SK-N-SH (cell line): Measurements from ENCODE around the gene TIMM17B. TPM values are rescaled to one million over a fixed set of nuclear protein-coding genes. Genes with fewer than 3 reads are reported as not detected.

ENCODE experiments used
- CTCF ChIA-PET: fragments of 300-600, 350-600 bp; formaldehyde crosslinking; extraction: SDS; loops from one replicate; lab custom pipeline; 2021; lab: Yijun Ruan, JAX
- POLR2A ChIA-PET: fragments of 350-600 bp; sonication (Branson Sonifier 250); formaldehyde crosslinking; extraction: SDS; loops from one replicate; lab custom pipeline; 2020; ENCODE audit warnings: antibody characterized with exemption, inconsistent platforms; lab: Yijun Ruan, JAX
- DNase-seq: peaks from one replicate; pipeline ENCODE4 v3.0.0; 2012
- H2AFZ ChIP-seq: fragments of 200-600 bp; sonication (generic); 2 replicates; pipeline ENCODE4 v1.8.1; 2016; ENCODE audit warnings: antibody characterized with exemption, mild to moderate bottlenecking, low read depth
- H3F3A ChIP-seq: fragments of 200-600 bp; sonication (generic); replicated peaks from 2 replicates; pipeline ENCODE3; 2016; ENCODE audit warnings: antibody characterized with exemption, mild to moderate bottlenecking; ENCODE audit not compliant: insufficient read depth
- H3K27ac ChIP-seq, 2 experiments: fragments of 200-500 bp in 1 of 2; fragments of 200-600 bp in 1 of 2; sonication (Bioruptor generic) in 1 of 2; sonication (generic), shearing (Covaris generic) in 1 of 2; 2 replicates each; pipeline versions ENCODE4 v1.5.1 to v1.6.1; 2014 to 2016; ENCODE audit warnings: low read depth in 2 of 2, inconsistent platforms in 1 of 2, low read length in 1 of 2, mild to moderate bottlenecking in 1 of 2, mixed read lengths in 1 of 2
- H3K27me3 ChIP-seq: fragments of 200-600 bp; sonication (generic), shearing (Covaris generic); 2 replicates; pipeline ENCODE4 v1.6.1; 2016; ENCODE audit warnings: mixed run types; ENCODE audit not compliant: insufficient read depth
- H3K36me3 ChIP-seq, 2 experiments: fragments of 200-500 bp in 1 of 2; fragments of 200-600 bp in 1 of 2; sonication (Bioruptor generic) in 1 of 2; sonication (generic) in 1 of 2; replicated peaks in 1 of 2; 2 replicates each; pipeline versions ENCODE3 to v1.5.1; 2014 to 2016; ENCODE audit warnings: low read length in 1 of 2, mild to moderate bottlenecking in 1 of 2; ENCODE audit not compliant: insufficient read depth in 2 of 2, control insufficient read depth in 1 of 2
- H3K4me1 ChIP-seq, 2 experiments: fragments of 200-500 bp in 1 of 2; fragments of 200-600 bp in 1 of 2; sonication (Bioruptor generic) in 1 of 2; sonication (generic), shearing (Covaris generic) in 1 of 2; 2 replicates each; pipeline versions ENCODE4 v1.5.1 to v1.6.1; 2014 to 2016; ENCODE audit warnings: low read depth in 1 of 2, low read length in 1 of 2, mixed run types in 1 of 2; ENCODE audit not compliant: insufficient read depth in 2 of 2, control insufficient read depth in 1 of 2
- H3K4me2 ChIP-seq: fragments of 200-600 bp; sonication (generic), shearing (Covaris generic); 2 replicates; pipeline ENCODE4 v1.6.1; 2017; ENCODE audit warnings: mixed run types
- H3K4me3 ChIP-seq, 2 experiments: fragments of 200-500 bp in 1 of 2; fragments of 200-600 bp in 1 of 2; sonication (Bioruptor generic) in 1 of 2; sonication (generic), shearing (Covaris generic) in 1 of 2; 2 replicates each; pipeline versions ENCODE4 v1.5.1 to v1.8.1; 2014 to 2016; ENCODE audit warnings: low read depth in 2 of 2, inconsistent platforms in 1 of 2, low read length in 1 of 2, mild to moderate bottlenecking in 1 of 2, mixed read lengths in 1 of 2, moderate library complexity in 1 of 2
- H3K79me2 ChIP-seq: fragments of 200-600 bp; sonication (generic); 2 replicates; pipeline ENCODE4 v1.8.1; 2017; ENCODE audit warnings: mild to moderate bottlenecking; ENCODE audit not compliant: insufficient read depth
- H3K9ac ChIP-seq: fragments of 200-600 bp; sonication (generic); 2 replicates; pipeline ENCODE4 v1.6.1; 2017; ENCODE audit warnings: mixed run types
- H3K9me2 ChIP-seq: fragments of 200-600 bp; sonication (generic); 2 replicates; pipeline ENCODE4 v1.6.1; 2017; ENCODE audit warnings: mixed run types
- H3K9me3 ChIP-seq: fragments of 200-600 bp; sonication (generic); 2 replicates; pipeline ENCODE4 v1.6.1; 2017; ENCODE audit warnings: mixed run types, mild to moderate bottlenecking, moderate library complexity
- H4K20me1 ChIP-seq: fragments of 200-600 bp; sonication (generic); 2 replicates; pipeline ENCODE4 v1.6.1; 2017; ENCODE audit warnings: mild to moderate bottlenecking, mixed run types; ENCODE audit not compliant: insufficient read depth
- CHD2 ChIP-seq: fragments of 150-350 bp; IDR thresholded peaks from 2 replicates; pipeline ENCODE4 v1.6.1; 2018; ENCODE audit warnings: low read length; ENCODE audit not compliant: partially characterized antibody
- ELF1 ChIP-seq: IDR thresholded peaks from 2 replicates; pipeline ENCODE4 v1.4.0; 2012
- EP300 ChIP-seq, 2 experiments: IDR thresholded peaks; 2 replicates each; pipeline versions ENCODE4 v1.4.0 to v1.6.1; 2012; ENCODE audit warnings: borderline replicate concordance in 1 of 2, low read depth in 1 of 2, low read length in 1 of 2
- EZH2phosphoT487 ChIP-seq: fragments of 200-600 bp; sonication (generic); IDR thresholded peaks from 2 replicates; pipeline ENCODE4 v1.6.1; 2017; ENCODE audit warnings: low read depth, mixed run types, mild to moderate bottlenecking, antibody characterized with exemption, moderate library complexity, borderline replicate concordance
- FOSL2 ChIP-seq: IDR thresholded peaks from 2 replicates; pipeline ENCODE4 v1.4.0; 2012; ENCODE audit warnings: low read depth, mild to moderate bottlenecking, moderate library complexity, borderline replicate concordance
- FOXJ3 ChIP-seq: sonication (generic); formaldehyde crosslinking; IDR thresholded peaks from 2 replicates; pipeline ENCODE4 v1.5.1; 2020; ENCODE audit warnings: mild to moderate bottlenecking, missing genetic modification reagents
- FOXM1 ChIP-seq: IDR thresholded peaks from 2 replicates; pipeline ENCODE4 v1.4.0; 2012; ENCODE audit warnings: low read depth, mild to moderate bottlenecking
- GABPA ChIP-seq: IDR thresholded peaks from 2 replicates; pipeline ENCODE4 v1.4.0; 2012; ENCODE audit warnings: low read depth, mild to moderate bottlenecking
- GATA2 ChIP-seq: sonication (generic); formaldehyde crosslinking; IDR thresholded peaks from 2 replicates; pipeline ENCODE4 v1.5.0; 2020; ENCODE audit warnings: mild to moderate bottlenecking, missing genetic modification reagents
- JUND ChIP-seq: IDR thresholded peaks from 2 replicates; pipeline ENCODE4 v1.4.0; 2012
- MEF2A ChIP-seq: IDR thresholded peaks from 2 replicates; pipeline ENCODE4 v1.4.0; 2012; ENCODE audit warnings: low read depth, borderline replicate concordance
- NFIC ChIP-seq: IDR thresholded peaks from 2 replicates; pipeline ENCODE4 v1.4.0; 2012; ENCODE audit warnings: borderline replicate concordance
- NRF1 ChIP-seq: IDR thresholded peaks from 2 replicates; pipeline ENCODE4 v1.6.1; 2012; ENCODE audit warnings: low read depth, mild to moderate bottlenecking, low read length
- RAD21 ChIP-seq: IDR thresholded peaks from 2 replicates; pipeline ENCODE4 v1.6.1; 2012; ENCODE audit warnings: mild to moderate bottlenecking, low read length
- RCOR1 ChIP-seq: fragments of 150-350 bp; IDR thresholded peaks from 2 replicates; pipeline ENCODE4 v1.6.1; 2017; ENCODE audit warnings: antibody characterized with exemption, low read length
- RFX5 ChIP-seq: IDR thresholded peaks from 2 replicates; pipeline ENCODE4 v1.6.1; 2012; ENCODE audit warnings: mild to moderate bottlenecking, improper control_type of control experiment, low read length
- RXRA ChIP-seq: IDR thresholded peaks from 2 replicates; pipeline ENCODE4 v1.4.0; 2012; ENCODE audit warnings: low read depth, mild to moderate bottlenecking, borderline replicate concordance
- SMC3 ChIP-seq: IDR thresholded peaks from 2 replicates; pipeline ENCODE4 v1.6.1; 2012; ENCODE audit warnings: low read depth, low read length, improper control_type of control experiment
- TCF12 ChIP-seq: IDR thresholded peaks from 2 replicates; pipeline ENCODE4 v1.4.0; 2012
- TEAD4 ChIP-seq: IDR thresholded peaks from 2 replicates; pipeline ENCODE4 v1.4.0; 2012; ENCODE audit warnings: mild to moderate bottlenecking, borderline replicate concordance; ENCODE audit not compliant: insufficient read depth
- WGBS: methylation state at CpG from one replicate; pipeline ENCODE4 v1.1.6; 2017; ENCODE audit warnings: low lambda C conversion rate; 5-methylcytosine and 5-hydroxymethylcytosine counted together
- polyA plus RNA-seq, 3 experiments: library from polyadenylated mRNA; depleted of rRNA; stranded (reverse); fragments of >200 nt; gene quantifications; 2 replicates each; pipeline ENCODE4 v1.2.3, GENCODE V29; 2012
- TF ChIP-seq, protein P1 (sequence below): IDR thresholded peaks from 2 replicates; pipeline ENCODE4 v1.4.0; 2012; ENCODE audit warnings: low read depth
- TF ChIP-seq, protein P2 (sequence below): fragments of 150-350 bp; IDR thresholded peaks from 2 replicates; pipeline ENCODE4 v1.6.1; 2016; ENCODE audit warnings: mild to moderate bottlenecking, low read depth, low read length
- TF ChIP-seq, protein P3 (sequence below): IDR thresholded peaks from 2 replicates; pipeline ENCODE4 v1.4.0; 2012; ENCODE audit warnings: low read depth, borderline replicate concordance
- TF ChIP-seq, protein P4 (sequence below): fragments of 150-350 bp; IDR thresholded peaks from 2 replicates; pipeline ENCODE4 v1.6.1; 2017; ENCODE audit warnings: antibody characterized with exemption, low read length, low read depth, borderline replicate concordance

Gene TIMM17B
- polyA plus RNA-seq, 1 of the 3 experiments (the other 2 are of a cell fraction): 87.0 TPM

DNA sequence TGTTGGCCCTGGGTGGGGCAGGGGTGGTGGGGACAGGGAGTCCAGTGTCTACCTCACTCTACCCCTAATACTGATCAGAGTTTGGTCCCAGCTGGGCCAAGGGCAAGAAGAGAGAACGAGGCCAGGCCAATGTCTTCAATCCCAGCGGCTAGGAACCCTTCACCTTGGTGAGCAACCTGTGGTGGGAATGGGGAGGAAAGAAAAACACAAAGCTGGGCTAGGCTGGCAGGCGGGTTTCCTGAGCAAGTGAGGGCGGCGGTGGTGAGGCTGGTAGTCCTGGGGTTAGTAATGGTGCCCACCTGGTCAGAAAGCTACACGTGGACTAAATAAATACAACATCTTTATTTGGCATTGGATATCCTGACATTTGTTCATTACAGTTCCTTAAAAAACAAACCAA is 5.7 kb upstream of the TIMM17B start:
- Histone ChIP-seq H3K4me1 (no peaks in the 10 kb centered on the region; a peak in 1 of 4 replicates), H3K36me3 (peaks cover 4 to 39% of the 10 kb centered on the region in 2 experiments), H3K79me2 (peaks cover 19% of the 10 kb centered on the region), H3K27ac (no peak overlapping the region), H3K4me2 (no peak overlapping the region), H3K9ac (no peak overlapping the region), H3K27me3 (no peaks in the 10 kb centered on the region), H3F3A (peaks cover 3% of the 10 kb centered on the region), H4K20me1 (0 out of 2 replicates have a peak, but pooled peaks cover 5% of the 10 kb centered on the region)
- TF ChIP-seq RAD21 (no peak), NFIC (no peak), ELF1 (no peak), EP300 (IDR thresholded peaks at IDR 0.05; ENCODE audit: borderline replicate concordance in 1 of 2, low read depth in 1 of 2, low read length in 1 of 2) (no peak), RXRA (no peak), TCF12 (no peak), RCOR1 (no peak), JUND (no peak), FOXJ3 (no peak), SMC3 (no peak), TEAD4 (no peak), NRF1 (no peak), GATA2 (no peak), CHD2 (no peak), MEF2A (no peak)
- TF ChIP-seq, protein P1, sequence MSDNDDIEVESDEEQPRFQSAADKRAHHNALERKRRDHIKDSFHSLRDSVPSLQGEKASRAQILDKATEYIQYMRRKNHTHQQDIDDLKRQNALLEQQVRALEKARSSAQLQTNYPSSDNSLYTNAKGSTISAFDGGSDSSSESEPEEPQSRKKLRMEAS: no peak
- TF ChIP-seq, protein P2, sequence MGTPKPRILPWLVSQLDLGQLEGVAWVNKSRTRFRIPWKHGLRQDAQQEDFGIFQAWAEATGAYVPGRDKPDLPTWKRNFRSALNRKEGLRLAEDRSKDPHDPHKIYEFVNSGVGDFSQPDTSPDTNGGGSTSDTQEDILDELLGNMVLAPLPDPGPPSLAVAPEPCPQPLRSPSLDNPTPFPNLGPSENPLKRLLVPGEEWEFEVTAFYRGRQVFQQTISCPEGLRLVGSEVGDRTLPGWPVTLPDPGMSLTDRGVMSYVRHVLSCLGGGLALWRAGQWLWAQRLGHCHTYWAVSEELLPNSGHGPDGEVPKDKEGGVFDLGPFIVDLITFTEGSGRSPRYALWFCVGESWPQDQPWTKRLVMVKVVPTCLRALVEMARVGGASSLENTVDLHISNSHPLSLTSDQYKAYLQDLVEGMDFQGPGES: no peak
- TF ChIP-seq, protein P3, sequence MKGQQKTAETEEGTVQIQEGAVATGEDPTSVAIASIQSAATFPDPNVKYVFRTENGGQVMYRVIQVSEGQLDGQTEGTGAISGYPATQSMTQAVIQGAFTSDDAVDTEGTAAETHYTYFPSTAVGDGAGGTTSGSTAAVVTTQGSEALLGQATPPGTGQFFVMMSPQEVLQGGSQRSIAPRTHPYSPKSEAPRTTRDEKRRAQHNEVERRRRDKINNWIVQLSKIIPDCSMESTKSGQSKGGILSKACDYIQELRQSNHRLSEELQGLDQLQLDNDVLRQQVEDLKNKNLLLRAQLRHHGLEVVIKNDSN: no peak
- TF ChIP-seq, all 33 proteins: peak for 0
- POLR2A ChIA-PET: no interaction called here
- CTCF ChIA-PET: interaction anchor here (0.7 to 2.9 kb wide), 2 partner anchors 12 to 64 kb away, joined by 3 to 12 read pairs; no protein-coding TSS in a partner anchor
- no peaks in the 10 kb centered on the region for H3K9me3 ChIP-seq
- H3K4me3 ChIP-seq: no peak overlapping the region
- no peaks in the 10 kb centered on the region for H3K9me2 ChIP-seq
- H2AFZ ChIP-seq: no peak overlapping the region
- WGBS: 90% methylated on average over 6 of the region's 6 CpGs
- DNase-seq: no peak

DNA sequence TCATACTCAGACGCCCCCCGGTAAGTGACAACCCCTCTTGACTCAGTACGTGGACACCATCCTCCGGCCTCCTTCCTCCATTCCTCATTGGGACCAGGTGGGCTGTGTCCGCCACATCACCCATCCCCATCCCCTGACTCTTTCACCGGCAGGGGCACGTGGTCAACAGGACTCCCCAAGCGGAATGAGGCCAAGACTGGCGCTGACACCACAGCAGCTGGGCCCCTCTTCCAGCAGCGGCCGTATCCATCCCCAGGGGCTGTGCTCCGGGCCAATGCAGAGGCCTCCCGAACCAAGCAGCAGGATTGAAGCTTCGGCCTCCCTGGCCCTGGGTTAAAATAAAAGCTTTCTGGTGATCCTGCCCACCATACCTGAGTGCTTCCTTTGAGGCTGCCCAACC is 5.2 kb upstream of the TIMM17B start:
- H3K4me3 ChIP-seq: no peak overlapping the region
- no peak for DNase-seq
- POLR2A ChIA-PET: no interaction called here
- 99% methylated on average over 12 of the region's 14 CpGs for WGBS
- H3K27ac ChIP-seq: no peak overlapping the region
- H3K4me1 ChIP-seq: no peaks in the 10 kb centered on the region; a peak in 1 of 4 replicates
- peaks cover 17% of the 10 kb centered on the region for H3K79me2 ChIP-seq
- no peak overlapping the region for H2AFZ ChIP-seq
- peaks cover 4 to 38% of the 10 kb centered on the region in 2 experiments for H3K36me3 ChIP-seq
- H3K9me2 ChIP-seq: no peaks in the 10 kb centered on the region
- H4K20me1 ChIP-seq: 0 out of 2 replicates have a peak, but pooled peaks cover 5% of the 10 kb centered on the region
- no peak overlapping the region for H3K9ac ChIP-seq
- H3F3A ChIP-seq: peaks cover 3% of the 10 kb centered on the region
- CTCF ChIA-PET: interaction anchor here (2.9 kb wide), 1 partner anchor 13 kb away, joined by 12 read pairs; no protein-coding TSS in a partner anchor
- no peaks in the 10 kb centered on the region for H3K9me3 ChIP-seq
- H3K27me3 ChIP-seq: no peaks in the 10 kb centered on the region
- no peak overlapping the region for H3K4me2 ChIP-seq
- TF ChIP-seq EP300 (IDR thresholded peaks at IDR 0.05; ENCODE audit: borderline replicate concordance in 1 of 2, low read depth in 1 of 2, low read length in 1 of 2) (no peak), GATA2 (no peak), RCOR1 (no peak), FOXM1 (no peak), EZH2phosphoT487 (no peak), FOSL2 (no peak), GABPA (no peak), CHD2 (no peak), RFX5 (no peak), SMC3 (no peak), NFIC (no peak)
- TF ChIP-seq, protein P1: no peak
- TF ChIP-seq, protein P4, sequence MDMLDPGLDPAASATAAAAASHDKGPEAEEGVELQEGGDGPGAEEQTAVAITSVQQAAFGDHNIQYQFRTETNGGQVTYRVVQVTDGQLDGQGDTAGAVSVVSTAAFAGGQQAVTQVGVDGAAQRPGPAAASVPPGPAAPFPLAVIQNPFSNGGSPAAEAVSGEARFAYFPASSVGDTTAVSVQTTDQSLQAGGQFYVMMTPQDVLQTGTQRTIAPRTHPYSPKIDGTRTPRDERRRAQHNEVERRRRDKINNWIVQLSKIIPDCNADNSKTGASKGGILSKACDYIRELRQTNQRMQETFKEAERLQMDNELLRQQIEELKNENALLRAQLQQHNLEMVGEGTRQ: no peak
- TF ChIP-seq, protein P2: no peak
